Right cardiac atrium (tissue), 5 donors: ENCODE data around the gene ARL4D. TPM values are rescaled to one million over a fixed set of nuclear protein-coding genes. Genes with fewer than 3 reads are reported as not detected.
"Not testable (repeated sequence)": the region's sequence is repeated elsewhere in the genome, so short reads cannot be mapped to it uniquely, and the experiment has no call there.

ENCODE experiments used
- ATAC-seq, 2 donors: fragments of 200-7000 bp; cut with Tn5 transposase; one replicate each; pipeline versions ENCODE4 v1.8.0 to v1.9.1; 2020; ENCODE audit warnings: moderate library complexity in 2 of 2, mild to moderate bottlenecking in 1 of 2
- DNase-seq, 3 donors: peaks; one replicate each; pipeline ENCODE4 v3.0.0-alpha.2; 2020
- H3K27ac ChIP-seq: one replicate; pipeline ENCODE4 v1.5.1; 2013; ENCODE audit warnings: mild to moderate bottlenecking, low read length, control low read depth, moderate library complexity
- H3K27me3 ChIP-seq: one replicate; pipeline ENCODE4 v1.6.1; 2013; ENCODE audit not compliant: control insufficient read depth, insufficient read depth
- H3K4me1 ChIP-seq: one replicate; pipeline ENCODE4 v1.6.1; 2013; ENCODE audit warnings: low read length; ENCODE audit not compliant: control insufficient read depth, insufficient read depth
- H3K4me3 ChIP-seq: one replicate; pipeline ENCODE4 v1.5.1; 2013; ENCODE audit warnings: low read length, control low read depth
- H3K9me3 ChIP-seq: one replicate; pipeline ENCODE4 v1.6.1; 2013; ENCODE audit warnings: low read length; ENCODE audit not compliant: control insufficient read depth
- WGBS: extraction: QIAGEN DNeasy Blood & Tissue Kit; methylation state at CpG from one replicate; pipeline ENCODE4 v1.1.7; 2013; 5-methylcytosine and 5-hydroxymethylcytosine counted together
- intact Hi-C, 4 donors: fragments of 100-400 bp; cut with DNase I; formaldehyde crosslinking; loops; one replicate each; pipeline versions ENCODE4 v1.11.0 to v1.14.0; 2022 to 2023
- polyA plus RNA-seq: library from polyadenylated mRNA; stranded (reverse); fragments of 200-250 nt; gene quantifications from one replicate; pipeline ENCODE4 v1.2.3, GENCODE V29; 2013
- total RNA-seq, 4 donors: library from RNA; stranded (reverse); fragmentation: NEBNext Ultra II Directional; extraction: Animal tissue kit (Norgen Biotek cat#: 25700); gene quantifications; one replicate each; pipeline ENCODE4 v1.2.1, GENCODE V29; 2021
- donor health status: healthy with polysubstance abuse.
- donor health status: DM: no; HTN: yes; CAD: no.
- donor health status: DM: no; HTN: no; CAD: no.
- donor health status: DM: no; HTN: yes; CAD: no; lungs with severe emphysema.
- donor health status: DM: yes; HTN: yes; CAD: no.

Gene ARL4D
- total and polyA plus RNA-seq, 5 donors: 10.8 to 24.5 (median 16.2) TPM

DNA sequence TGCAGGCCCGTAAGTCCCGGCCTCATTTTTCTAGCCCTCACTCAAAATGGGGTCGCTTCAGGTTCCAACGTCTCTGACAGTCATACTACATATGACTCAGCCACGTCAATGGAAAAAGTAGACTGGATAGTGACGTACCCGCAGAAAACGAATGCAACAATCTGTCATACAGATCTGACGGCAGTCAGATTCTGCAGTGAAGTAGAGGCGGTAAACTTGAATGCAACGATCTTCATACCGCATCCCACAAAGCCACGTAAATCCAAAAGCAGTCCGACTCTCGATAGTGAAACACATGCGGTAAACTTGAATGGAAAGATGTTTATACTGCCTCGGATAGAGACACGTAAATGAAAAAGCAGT is 38.4 kb upstream of the ARL4D start:
- intact Hi-C loops: no loop called here
- Histone ChIP-seq H3K4me3 (peak overlapping the region; percentile 82), H3K27ac (peak overlapping the region; percentile 99), H3K4me1 (no peaks in the 10 kb centered on the region), H3K27me3 (no peaks in the 10 kb centered on the region), H3K9me3 (no peaks in the 10 kb centered on the region)
- peak in 1 of 3 donors; percentile 22 for DNase-seq
- ATAC-seq: peak; percentile 5 to 46
- 17% methylated on average over 18 of the region's 18 CpGs for WGBS

DNA sequence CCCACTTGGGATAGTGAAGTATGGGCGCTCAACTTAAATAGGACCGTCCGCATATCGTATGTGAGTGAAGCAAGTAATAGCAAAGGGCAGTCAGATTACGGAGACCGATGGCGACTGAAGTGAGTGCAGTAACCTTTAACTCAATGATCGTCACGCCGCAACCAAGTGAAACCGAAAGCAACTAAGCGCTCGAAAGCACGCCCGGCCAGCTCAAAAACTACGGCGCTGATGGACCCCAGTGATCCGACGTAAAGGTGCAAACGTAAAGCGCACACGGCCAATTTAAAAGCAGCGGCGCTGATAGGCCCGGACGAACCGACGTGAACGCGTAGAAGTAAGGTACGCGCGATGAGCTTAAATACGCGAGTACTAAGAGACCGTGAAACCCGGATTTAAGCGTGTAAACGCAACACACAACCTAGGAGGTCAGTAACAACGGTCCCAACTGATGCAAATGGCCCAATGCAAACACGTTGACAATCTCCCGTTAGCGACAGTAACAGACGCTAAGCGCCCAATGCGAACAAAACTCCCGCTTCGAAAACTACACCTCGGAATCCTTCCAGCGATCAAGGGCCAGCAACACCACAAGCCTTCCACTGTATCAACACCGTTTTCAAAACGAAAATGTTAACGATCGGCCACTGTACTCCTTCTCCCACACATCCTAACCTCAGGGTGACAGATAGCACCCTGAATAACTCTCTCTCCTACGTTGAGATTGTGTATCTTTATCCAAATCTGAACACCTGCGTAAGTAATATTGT is 37.9 kb upstream of the ARL4D start:
- no peaks in the 10 kb centered on the region for H3K4me1 ChIP-seq
- H3K4me3 ChIP-seq: peak overlapping the region; percentile 82
- H3K9me3 ChIP-seq: no peaks in the 10 kb centered on the region
- DNase-seq: peak; percentile 89 to 94 (median 91)
- intact Hi-C loops: no loop called here
- H3K27me3 ChIP-seq: no peaks in the 10 kb centered on the region
- WGBS: under 1% methylated on average over 56 of the region's 56 CpGs
- ATAC-seq: peak; percentile 92 to 93
- H3K27ac ChIP-seq: peak overlapping the region; percentile 99

- H3K4me3 ChIP-seq: no peak overlapping the region
- DNase-seq: peak in 2 of 3 donors; percentile 24 to 62
- WGBS: 84% methylated on average over 27 of the region's 27 CpGs
- no peaks in the 10 kb centered on the region for H3K27me3 ChIP-seq
- no peaks in the 10 kb centered on the region for H3K9me3 ChIP-seq
- H3K27ac ChIP-seq: no peak overlapping the region
- intact Hi-C loops: no loop called here
- peaks cover 2% of the 10 kb centered on the region for H3K4me1 ChIP-seq
- no peak for ATAC-seq
Measured at GRCh38 chr17:43363181-43363925, 35.4 kb upstream of the ARL4D start.

GRCh38 chr17:43363926-43364285 is 34.9 kb upstream of the ARL4D start:
- H3K27me3 ChIP-seq: no peaks in the 10 kb centered on the region
- H3K9me3 ChIP-seq: no peaks in the 10 kb centered on the region

GRCh38 chr17:43365356-43365755 is 33.4 kb upstream of the ARL4D start:
- Histone ChIP-seq H3K27ac (no peak overlapping the region), H3K27me3 (no peaks in the 10 kb centered on the region), H3K4me3 (no peak overlapping the region), H3K9me3 (no peaks in the 10 kb centered on the region), H3K4me1 (peaks cover 2% of the 10 kb centered on the region)
- WGBS: 90% methylated on average over 4 of the region's 4 CpGs
- no peak for ATAC-seq
- intact Hi-C loops: no loop called here
- DNase-seq: no peak

More at GRCh38 chr17:43363926-43364285, 34.9 kb upstream of the ARL4D start:
- no peak for DNase-seq
- ATAC-seq: no peak
- 90% methylated on average over 10 of the region's 10 CpGs for WGBS
- Histone ChIP-seq H3K4me3 (no peak overlapping the region), H3K4me1 (peaks cover 2% of the 10 kb centered on the region), H3K27ac (no peak overlapping the region)
- intact Hi-C loops: no loop called here

- H3K27me3 ChIP-seq, DNase-seq, ATAC-seq, intact Hi-C loops, H3K9me3 ChIP-seq, H3K4me1 ChIP-seq, H3K27ac ChIP-seq, H3K4me3 ChIP-seq: not testable (repeated sequence)
- 90% methylated on average over 9 of the region's 9 CpGs for WGBS
Measured at GRCh38 chr17:43365921-43366320, 32.9 kb upstream of the ARL4D start.

- Histone ChIP-seq H3K4me3 (no peak overlapping the region), H3K9me3 (no peaks in the 10 kb centered on the region)
- no peak for ATAC-seq
Measured at GRCh38 chr17:43366891-43367736, 31.7 kb upstream of the ARL4D start.

DNA sequence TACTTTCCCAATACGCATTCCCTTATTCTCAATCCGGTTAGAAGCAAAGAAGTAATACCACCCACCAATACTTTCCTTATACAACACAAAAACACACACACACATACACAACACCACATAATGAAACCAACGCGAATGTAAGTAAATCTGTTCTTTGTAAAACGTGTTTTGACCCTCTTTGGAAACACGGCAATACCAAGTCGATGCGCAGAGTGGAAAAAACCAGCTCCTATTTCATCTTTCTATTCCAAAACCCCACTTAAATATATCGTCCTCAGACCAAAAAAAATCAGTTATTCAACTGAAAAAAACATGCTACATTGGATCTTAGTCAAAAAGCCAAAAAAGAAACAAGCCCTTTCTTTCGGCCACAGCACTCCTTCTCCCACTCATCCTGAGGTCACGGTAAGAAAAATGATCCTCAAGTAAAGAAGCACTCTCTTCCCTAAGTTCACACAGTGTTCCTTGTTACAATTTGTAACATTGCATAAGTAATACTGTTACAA is 31.0 kb upstream of the ARL4D start:
- intact Hi-C loops: loop anchor here in 1 of 4 donors (2.0 kb wide), 1 partner anchor 21 kb away; no protein-coding TSS in a partner anchor
- H3K4me1 ChIP-seq: peaks cover 2% of the 10 kb centered on the region
- no peak for DNase-seq
- peak overlapping the region; percentile 100 for H3K27ac ChIP-seq
- no peaks in the 10 kb centered on the region for H3K9me3 ChIP-seq
- H3K27me3 ChIP-seq: no peaks in the 10 kb centered on the region
- H3K4me3 ChIP-seq: peak overlapping the region; percentile 72
- 12% methylated on average over 11 of the region's 11 CpGs for WGBS
- peak; percentile 1 to 33 for ATAC-seq

More at GRCh38 chr17:43366891-43367736, 31.7 kb upstream of the ARL4D start:
- WGBS: 76% methylated on average over 25 of the region's 25 CpGs
- Histone ChIP-seq H3K27me3 (no peaks in the 10 kb centered on the region), H3K27ac (peak overlapping the region; percentile 44), H3K4me1 (peaks cover 2% of the 10 kb centered on the region)
- intact Hi-C loops: no loop called here
- peak; percentile 27 to 71 (median 44) for DNase-seq

DNA sequence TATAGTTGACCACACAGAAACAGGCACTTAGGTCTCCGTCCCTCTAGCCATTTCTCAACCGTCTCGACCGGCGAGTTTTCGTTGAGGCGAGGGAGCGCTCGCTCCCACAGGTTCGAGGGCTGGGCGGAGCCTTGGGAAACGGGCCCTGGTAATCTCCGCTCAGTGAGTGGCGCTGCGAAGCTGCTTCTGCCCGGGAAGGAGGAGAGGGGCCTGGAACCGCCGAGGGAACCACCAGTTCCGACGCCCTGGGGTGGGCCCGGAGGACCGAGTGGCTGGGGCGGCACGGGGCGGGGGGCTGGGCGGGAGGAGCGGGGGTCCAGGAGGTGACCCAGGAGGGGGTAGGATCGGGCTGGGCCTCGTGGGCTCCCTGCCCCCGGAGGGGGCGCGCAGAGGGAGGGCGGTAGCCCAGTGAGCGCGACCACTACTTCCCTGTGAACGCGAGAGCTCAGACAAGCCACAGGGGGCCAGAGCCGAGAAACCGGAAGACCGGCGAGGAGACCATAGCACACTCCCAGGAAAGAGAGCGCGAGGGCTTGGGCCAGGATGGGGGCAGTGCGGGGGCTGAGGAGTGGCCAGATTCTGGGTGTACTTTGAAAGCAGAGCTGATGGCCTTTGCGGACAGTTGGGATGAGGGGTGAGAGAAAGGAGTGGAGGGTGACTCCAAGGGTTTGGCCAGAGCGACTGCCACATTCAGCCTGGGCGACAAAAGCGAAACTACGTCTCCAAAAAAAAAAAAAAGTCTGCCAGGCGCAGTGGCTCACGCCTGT is 29.9 kb upstream of the ARL4D start:
- Histone ChIP-seq H3K27ac (peak overlapping the region; percentile 100), H3K27me3 (no peaks in the 10 kb centered on the region), H3K4me3 (peak overlapping the region; percentile 72), H3K9me3 (no peaks in the 10 kb centered on the region), H3K4me1 (peaks cover 2% of the 10 kb centered on the region)
- intact Hi-C loops: loop anchor here in 1 of 4 donors (2.0 kb wide), 1 partner anchor 20 kb away; no protein-coding TSS in a partner anchor
- ATAC-seq (peak; percentile 89 to 91), DNase-seq (peak; percentile 86 to 94 (median 94))
- WGBS: under 1% methylated on average over 51 of the region's 51 CpGs

- Histone ChIP-seq H3K4me3 (no peak overlapping the region), H3K9me3 (no peaks in the 10 kb centered on the region), H3K4me1 (peaks cover 2% of the 10 kb centered on the region), H3K27ac (peak overlapping the region; percentile 100), H3K27me3 (no peaks in the 10 kb centered on the region)
- WGBS: 93% methylated on average over 5 of the region's 5 CpGs
- no peak for DNase-seq
- intact Hi-C loops: loop anchor here in 2 of 4 donors (2.0 kb wide), 1 partner anchor 19 kb away; no protein-coding TSS in a partner anchor
- ATAC-seq: no peak
Measured at GRCh38 chr17:43369986-43370385, 28.8 kb upstream of the ARL4D start.
